Natural killer cell (primary cell): ENCODE measurements around the gene TRIM58. TPM values are rescaled to one million over a fixed set of nuclear protein-coding genes. Genes with fewer than 3 reads are reported as not detected.

Experiments
- ATAC-seq, 3 donors: fragments of 150-1000 bp in 2 of 3; fragments of 200-7000 bp in 1 of 3; cut with Tn5 transposase; 1 replicate in 1 of 3; 2 replicates in 2 of 3; pipeline ENCODE4 v1.10.0; 2021; ENCODE audit warnings: mild to moderate bottlenecking in 2 of 3, moderate library complexity in 2 of 3
- DNase-seq, 2 donors: peaks; one replicate each; pipeline versions ENCODE4 v3.0.0 to v3.0.0-alpha.2; 2013 to 2021; ENCODE audit warnings: mixed read lengths in 1 of 2
- H3K27ac ChIP-seq: one replicate; pipeline ENCODE4 v1.5.1; 2013; ENCODE audit warnings: mild to moderate bottlenecking, low read length
- H3K27me3 ChIP-seq: one replicate; pipeline ENCODE4 v1.6.1; 2013; ENCODE audit warnings: low read length; ENCODE audit not compliant: control insufficient read depth, insufficient read depth
- H3K36me3 ChIP-seq: one replicate; pipeline ENCODE4 v1.6.1; 2013; ENCODE audit warnings: low read length; ENCODE audit not compliant: control insufficient read depth, insufficient read depth
- H3K4me1 ChIP-seq: one replicate; pipeline ENCODE4 v1.6.1; 2013; ENCODE audit warnings: low read length; ENCODE audit not compliant: control insufficient read depth, insufficient read depth
- H3K4me3 ChIP-seq: one replicate; pipeline ENCODE4 v1.5.1; 2013; ENCODE audit warnings: low read length
- H3K9me3 ChIP-seq: one replicate; pipeline ENCODE4 v1.6.1; 2013; ENCODE audit warnings: low read length; ENCODE audit not compliant: control insufficient read depth, insufficient read depth
- H3K27ac Mint-ChIP-seq, 2 donors: one replicate each; pipeline ENCODE4 v1.8.0; 2022; ENCODE audit warnings: mild to moderate bottlenecking in 2 of 2, mixed read lengths in 2 of 2, moderate library complexity in 1 of 2
- H3K27me3 Mint-ChIP-seq, 2 donors: one replicate each; pipeline ENCODE4 v1.8.0; 2022; ENCODE audit warnings: low read depth in 2 of 2, mixed read lengths in 2 of 2
- H3K36me3 Mint-ChIP-seq: one replicate; pipeline ENCODE4 v1.8.0; 2022; ENCODE audit warnings: mixed read lengths
- H3K4me1 Mint-ChIP-seq, 2 donors: one replicate each; pipeline ENCODE4 v1.8.0; 2022; ENCODE audit warnings: mixed read lengths in 2 of 2
- H3K4me3 Mint-ChIP-seq: one replicate; pipeline ENCODE4 v1.8.0; 2022; ENCODE audit warnings: mild to moderate bottlenecking, moderate library complexity, mixed read lengths
- H3K9me3 Mint-ChIP-seq, 2 donors: one replicate each; pipeline ENCODE4 v1.8.0; 2022; ENCODE audit warnings: mixed read lengths in 2 of 2
- CTCF ChIP-seq: fragments of 200-600 bp; IDR thresholded peaks from one replicate; pipeline ENCODE4 v1.8.0; 2022; ENCODE audit warnings: antibody characterized with exemption
- WGBS: methylation state at CpG from one replicate; pipeline ENCODE4 v1.1.7; 2013; ENCODE audit warnings: missing lambda C conversion rate; ENCODE audit not compliant: insufficient coverage; 5-methylcytosine and 5-hydroxymethylcytosine counted together
- intact Hi-C: fragments of 100-400 bp; cut with micrococcal nuclease; formaldehyde crosslinking; loops from one replicate; pipeline ENCODE4 v1.14.2; 2022
- total RNA-seq, 4 donors: library from RNA; stranded (reverse); fragments of 120-200 nt in 1 of 4; gene quantifications; one replicate each; pipeline versions ENCODE4 v1.2.3 to v1.2.4, GENCODE V29; 2013 to 2022

The TRIM58 gene
- total RNA-seq, 3 donors from 2014 or later (not counting 1 experiment from before 2014, with no cell fraction given), result 0.50 to 3.9 (median 1.9) TPM

GRCh38 chr1:247913786-247914185, 56.8 kb downstream of the TRIM58 start:
- peaks cover 0 to 16% of the 10 kb centered on the region in 2 donors for H3K27me3 Mint-ChIP-seq
- H3K27ac ChIP-seq, result no peak overlapping the region
- H3K27me3 ChIP-seq, result no peaks in the 10 kb centered on the region
- H3K27ac Mint-ChIP-seq, result no peak overlapping the region
- TF ChIP-seq CTCF, result no peak
- DNase-seq (no peak), ATAC-seq (no peak)
- intact Hi-C loops, result no loop called here
- no peak overlapping the region for H3K4me3 ChIP-seq
- WGBS, result 73% methylated on average over 2 of the region's 2 CpGs
- H3K36me3 Mint-ChIP-seq, result no peaks in the 10 kb centered on the region
- H3K9me3 ChIP-seq, result no peaks in the 10 kb centered on the region
- H3K4me3 Mint-ChIP-seq, result no peak overlapping the region
- no peaks in the 10 kb centered on the region for H3K4me1 Mint-ChIP-seq
- no peaks in the 10 kb centered on the region for H3K36me3 ChIP-seq
- no peaks in the 10 kb centered on the region for H3K4me1 ChIP-seq
- no peaks in the 10 kb centered on the region for H3K9me3 Mint-ChIP-seq

- Histone ChIP-seq H3K36me3 (no peaks in the 10 kb centered on the region), H3K4me1 (no peaks in the 10 kb centered on the region), H3K27ac (no peak overlapping the region), H3K27me3 (no peaks in the 10 kb centered on the region), H3K4me3 (no peak overlapping the region), H3K9me3 (no peaks in the 10 kb centered on the region)
- H3K27ac Mint-ChIP-seq, result no peak overlapping the region
- no peak for TF ChIP-seq CTCF
- H3K4me1 Mint-ChIP-seq, result no peaks in the 10 kb centered on the region
- H3K4me3 Mint-ChIP-seq, result no peak overlapping the region
- H3K9me3 Mint-ChIP-seq, result no peaks in the 10 kb centered on the region
- H3K36me3 Mint-ChIP-seq, result no peaks in the 10 kb centered on the region
- ATAC-seq (no peak), DNase-seq (no peak)
- intact Hi-C loops, result no loop called here
- peaks cover 0 to 16% of the 10 kb centered on the region in 2 donors for H3K27me3 Mint-ChIP-seq
- 70% methylated on average over 4 of the region's 4 CpGs for WGBS
Observed at GRCh38 chr1:247914941-247915662, 58.1 kb downstream of the TRIM58 start.

- no peak for TF ChIP-seq CTCF
- Histone ChIP-seq H3K4me3 (no peak within 1 kb of the TSS), H3K9me3 (no peaks in the 10 kb centered on the region), H3K27me3 (no peaks in the 10 kb centered on the region), H3K4me1 (no peaks in the 10 kb centered on the region), H3K36me3 (no peaks in the 10 kb centered on the region), H3K27ac (no peak within 1 kb of the TSS)
- Mint-ChIP-seq H3K27ac (no peak within 1 kb of the TSS), H3K36me3 (no peaks in the 10 kb centered on the region), H3K27me3 (peaks cover 0 to 2% of the 10 kb centered on the region in 2 donors), H3K4me3 (no peak within 1 kb of the TSS), H3K9me3 (no peaks in the 10 kb centered on the region), H3K4me1 (no peaks in the 10 kb centered on the region)
- intact Hi-C loops, result no loop called here
- DNase-seq (no peak), ATAC-seq (no peak)
- 100% methylated on average over 1 of the region's 2 CpGs for WGBS
Observed at GRCh38 chr1:247919952-247920351, 63.0 kb downstream of the TRIM58 start, which contains the start of gene OR2T8. Gene OR2T8 (plus strand): TSS chr1:247920252. CDS start chr1:247921018, 766 bp downstream.

GRCh38 chr1:247923941-247924340, 67.0 kb downstream of the TRIM58 start:
- H3K27me3 ChIP-seq, result no peaks in the 10 kb centered on the region
- H3K27ac ChIP-seq, result no peak overlapping the region
- H3K36me3 ChIP-seq, result no peaks in the 10 kb centered on the region
- H3K9me3 ChIP-seq, result no peaks in the 10 kb centered on the region
- Mint-ChIP-seq H3K36me3 (no peaks in the 10 kb centered on the region), H3K4me3 (no peak overlapping the region), H3K27me3 (no peaks in the 10 kb centered on the region), H3K9me3 (no peaks in the 10 kb centered on the region), H3K4me1 (no peaks in the 10 kb centered on the region), H3K27ac (no peak overlapping the region)
- H3K4me3 ChIP-seq, result no peak overlapping the region
- intact Hi-C loops, result no loop called here
- WGBS, result 80% methylated on average over 2 of the region's 3 CpGs
- ATAC-seq (no peak), DNase-seq (no peak)
- no peaks in the 10 kb centered on the region for H3K4me1 ChIP-seq
- TF ChIP-seq CTCF, result no peak
